CD14-positive monocyte (primary cell): ENCODE measurements around the gene EPS8L3. TPM values are rescaled to one million over a fixed set of nuclear protein-coding genes. Genes with fewer than 3 reads are reported as not detected.
"Not testable (repeated sequence)": the region's sequence is repeated elsewhere in the genome, so short reads cannot be mapped to it uniquely, and the experiment has no call there.

ENCODE experiments used
- DNase-seq, 3 donors: peaks; one replicate each; pipeline ENCODE4 v3.0.0-alpha.2; 2011 to 2022
- H2AFZ ChIP-seq: 2 replicates; pipeline ENCODE4 v1.6.0; 2012; ENCODE audit warnings: mild to moderate bottlenecking, low read depth, low read length, inconsistent platforms; ENCODE audit not compliant: insufficient read depth, poor library complexity, severe bottlenecking
- H3K27ac ChIP-seq, 2 donors: 1 replicate in 1 of 2; 2 replicates in 1 of 2; pipeline ENCODE4 v1.5.1; 2012 to 2013; ENCODE audit warnings: low read length in 2 of 2, control low read depth in 1 of 2, inconsistent platforms in 1 of 2, low read depth in 1 of 2, mild to moderate bottlenecking in 1 of 2
- H3K27me3 ChIP-seq, 2 donors: one replicate each; pipeline versions ENCODE4 v1.6.0 to v1.6.1; 2011 to 2013; ENCODE audit warnings: low read length in 2 of 2; ENCODE audit not compliant: control insufficient read depth in 2 of 2, insufficient read depth in 2 of 2
- H3K36me3 ChIP-seq, 2 donors: replicated peaks in 1 of 2; 1 replicate in 1 of 2; 2 replicates in 1 of 2; pipeline versions ENCODE4 v1.5.1 to v1.6.1; 2012 to 2013; ENCODE audit warnings: low read length in 2 of 2, control low read depth in 1 of 2, inconsistent platforms in 1 of 2, mild to moderate bottlenecking in 1 of 2; ENCODE audit not compliant: insufficient read depth in 2 of 2, control insufficient read depth in 1 of 2
- H3K4me1 ChIP-seq, 2 donors: 1 replicate in 1 of 2; 2 replicates in 1 of 2; pipeline versions ENCODE4 v1.5.1 to v1.6.1; 2012 to 2013; ENCODE audit warnings: low read length in 2 of 2, control low read depth in 1 of 2, inconsistent platforms in 1 of 2, mild to moderate bottlenecking in 1 of 2, moderate library complexity in 1 of 2; ENCODE audit not compliant: insufficient read depth in 2 of 2, control insufficient read depth in 1 of 2
- H3K4me2 ChIP-seq: replicated peaks from 2 replicates; pipeline ENCODE3; 2012; ENCODE audit warnings: low read length, moderate library complexity, mild to moderate bottlenecking; ENCODE audit not compliant: poor library complexity, severe bottlenecking; ENCODE audit errors: extremely low read depth
- H3K4me3 ChIP-seq, 3 experiments: fragments of 200-600 bp in 1 of 3; sonication (generic) in 1 of 3; replicated peaks in 1 of 3; 1 replicate in 2 of 3; 2 replicates in 1 of 3; pipeline ENCODE4 v1.5.1; 2011 to 2013; ENCODE audit warnings: low read length in 3 of 3, mild to moderate bottlenecking in 3 of 3, control low read depth in 2 of 3, low read depth in 2 of 3, inconsistent platforms in 1 of 3, moderate library complexity in 1 of 3
- H3K79me2 ChIP-seq: 2 replicates; pipeline ENCODE4 v1.6.0; 2012; ENCODE audit warnings: mild to moderate bottlenecking, control low read depth, inconsistent platforms, low read length, moderate library complexity; ENCODE audit not compliant: insufficient read depth
- H3K9ac ChIP-seq: 2 replicates; pipeline ENCODE4 v1.6.0; 2017; ENCODE audit warnings: low read length, mild to moderate bottlenecking; ENCODE audit not compliant: insufficient read depth, poor library complexity, severe bottlenecking
- H3K9me3 ChIP-seq, 2 donors: replicated peaks in 1 of 2; 1 replicate in 1 of 2; 2 replicates in 1 of 2; pipeline versions ENCODE4 v1.5.1 to v1.6.1; 2012 to 2013; ENCODE audit warnings: low read length in 2 of 2, control low read depth in 1 of 2; ENCODE audit not compliant: control insufficient read depth in 1 of 2, insufficient read depth in 1 of 2
- H4K20me1 ChIP-seq: 2 replicates; pipeline ENCODE4 v1.6.0; 2012; ENCODE audit warnings: mild to moderate bottlenecking, low read length, control low read depth, moderate library complexity; ENCODE audit not compliant: insufficient read depth
- H3K27ac Mint-ChIP-seq, 7 donors: one replicate each; pipeline ENCODE4 v1.8.0; 2020; ENCODE audit warnings: mild to moderate bottlenecking in 7 of 7, mixed read lengths in 7 of 7, moderate library complexity in 6 of 7, inconsistent platforms in 2 of 7
- H3K27me3 Mint-ChIP-seq, 3 donors: one replicate each; pipeline ENCODE4 v1.8.0; 2021 to 2022; ENCODE audit warnings: low read depth in 3 of 3, mild to moderate bottlenecking in 3 of 3, mixed read lengths in 3 of 3, moderate library complexity in 3 of 3, inconsistent platforms in 1 of 3
- H3K36me3 Mint-ChIP-seq, 2 donors: one replicate each; pipeline ENCODE4 v1.8.0; 2020; ENCODE audit warnings: mixed read lengths in 2 of 2, inconsistent platforms in 1 of 2, mild to moderate bottlenecking in 1 of 2
- H3K4me1 Mint-ChIP-seq: one replicate; pipeline ENCODE4 v1.8.0; 2020; ENCODE audit warnings: mild to moderate bottlenecking, mixed read lengths
- H3K4me3 Mint-ChIP-seq, 2 donors: one replicate each; pipeline ENCODE4 v1.8.0; 2020; ENCODE audit warnings: mild to moderate bottlenecking in 2 of 2, mixed read lengths in 2 of 2, moderate library complexity in 1 of 2
- H3K9me3 Mint-ChIP-seq, 7 donors: one replicate each; pipeline ENCODE4 v1.8.0; 2020 to 2022; ENCODE audit warnings: mixed read lengths in 7 of 7, mild to moderate bottlenecking in 6 of 7, moderate library complexity in 6 of 7, inconsistent platforms in 2 of 7
- WGBS: methylation state at CpG from one replicate; pipeline ENCODE4 v1.1.5; 2013; ENCODE audit warnings: missing lambda C conversion rate; ENCODE audit not compliant: insufficient coverage; 5-methylcytosine and 5-hydroxymethylcytosine counted together
- intact Hi-C, 2 donors: fragments of 100-400 bp; cut with micrococcal nuclease; formaldehyde crosslinking; loops; one replicate each; pipeline versions ENCODE4 v1.15.0 to v1.15.1; 2023
- polyA plus RNA-seq, 3 donors: library from polyadenylated mRNA; depleted of rRNA in 1 of 3; unstranded in 2 of 3; stranded (reverse) in 1 of 3; fragments of 300-500 nt in 2 of 3; fragments of >200 nt in 1 of 3; fragmentation: Illumina TruSeq in 2 of 3; gene quantifications; 1 replicate in 2 of 3; 2 replicates in 1 of 3; pipeline ENCODE4 v1.2.3, GENCODE V29; 2012 to 2021
- TF ChIP-seq, protein P1 (sequence below): fragments of 200-600 bp; IDR thresholded peaks from one replicate; pipeline ENCODE4 v1.8.0; 2022; ENCODE audit warnings: antibody characterized with exemption, mild to moderate bottlenecking

The EPS8L3 gene
- polyA plus RNA-seq, 3 donors = not detected

DNA sequence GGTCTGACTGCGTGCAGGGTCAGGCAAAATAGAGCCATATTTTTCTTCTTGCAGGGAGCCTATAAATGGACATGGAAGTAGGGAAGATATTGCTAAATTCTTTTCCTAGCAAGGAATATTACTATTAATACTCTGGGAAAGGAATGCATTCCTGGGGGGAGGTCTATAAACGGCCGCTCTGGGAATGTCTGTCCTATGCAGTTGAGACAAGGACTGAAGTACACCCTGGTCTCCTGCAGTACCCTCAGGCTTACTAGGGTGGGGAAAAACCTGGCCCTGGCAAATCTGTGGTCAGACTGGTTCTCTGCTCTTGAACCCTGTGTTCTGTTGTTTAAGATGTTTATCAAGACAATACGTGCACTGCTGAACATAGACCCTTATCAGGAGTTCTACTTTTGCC lies 54.8 kb downstream of the EPS8L3 start:
- Mint-ChIP-seq H3K4me1 (peaks cover 15% of the 10 kb centered on the region), H3K9me3 (peaks cover 28 to 46% (median 34%) of the 10 kb centered on the region in 7 donors), H3K27me3 (peaks cover 3 to 13% (median 10%) of the 10 kb centered on the region in 3 donors), H3K36me3 (peaks cover 0 to 11% of the 10 kb centered on the region in 2 donors)
- peaks cover 7 to 10% of the 10 kb centered on the region in 2 donors for H3K4me1 ChIP-seq
- H3K27ac Mint-ChIP-seq, H4K20me1 ChIP-seq, H3K27ac ChIP-seq, H2AFZ ChIP-seq, H3K4me3 ChIP-seq, H3K79me2 ChIP-seq, H3K4me2 ChIP-seq, H3K9ac ChIP-seq, H3K4me3 Mint-ChIP-seq, intact Hi-C loops, H3K36me3 ChIP-seq, DNase-seq: not testable (repeated sequence)
- WGBS = 50% methylated on average over 2 of the region's 4 CpGs
- H3K27me3 ChIP-seq = peaks cover 0 to 11% of the 10 kb centered on the region in 2 donors
- peaks cover 32 to 33% of the 10 kb centered on the region in 2 donors for H3K9me3 ChIP-seq

DNA sequence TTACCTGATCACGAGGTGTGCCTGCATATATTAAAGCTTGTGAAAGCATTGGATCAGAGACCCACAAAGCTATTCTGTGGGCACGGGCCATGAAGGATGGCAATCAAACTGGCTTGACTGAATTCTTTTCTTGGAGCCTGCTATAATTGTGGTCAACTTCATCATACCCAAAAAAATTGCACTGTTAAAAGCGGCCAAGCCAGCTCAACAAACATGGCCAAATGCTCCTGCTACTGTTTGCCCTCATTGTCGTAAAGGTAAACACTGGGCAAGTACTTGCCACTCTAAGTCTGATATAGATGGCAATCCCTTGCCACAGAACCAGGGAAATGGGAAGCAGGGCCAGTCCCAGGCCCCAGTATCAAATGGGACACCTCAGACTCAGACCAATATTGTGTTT lies 58.3 kb downstream of the EPS8L3 start:
- H3K4me1 ChIP-seq = peaks cover 0 to 2% of the 10 kb centered on the region in 2 donors
- no peak overlapping the region for H3K4me2 ChIP-seq
- intact Hi-C loops = no loop called here
- peaks cover 41 to 42% of the 10 kb centered on the region in 2 donors for H3K9me3 ChIP-seq
- H3K36me3 ChIP-seq = no peaks in the 10 kb centered on the region
- no peak for DNase-seq
- no peak overlapping the region for H3K27ac ChIP-seq
- no peak overlapping the region for H3K4me3 Mint-ChIP-seq
- TF ChIP-seq, protein P1, sequence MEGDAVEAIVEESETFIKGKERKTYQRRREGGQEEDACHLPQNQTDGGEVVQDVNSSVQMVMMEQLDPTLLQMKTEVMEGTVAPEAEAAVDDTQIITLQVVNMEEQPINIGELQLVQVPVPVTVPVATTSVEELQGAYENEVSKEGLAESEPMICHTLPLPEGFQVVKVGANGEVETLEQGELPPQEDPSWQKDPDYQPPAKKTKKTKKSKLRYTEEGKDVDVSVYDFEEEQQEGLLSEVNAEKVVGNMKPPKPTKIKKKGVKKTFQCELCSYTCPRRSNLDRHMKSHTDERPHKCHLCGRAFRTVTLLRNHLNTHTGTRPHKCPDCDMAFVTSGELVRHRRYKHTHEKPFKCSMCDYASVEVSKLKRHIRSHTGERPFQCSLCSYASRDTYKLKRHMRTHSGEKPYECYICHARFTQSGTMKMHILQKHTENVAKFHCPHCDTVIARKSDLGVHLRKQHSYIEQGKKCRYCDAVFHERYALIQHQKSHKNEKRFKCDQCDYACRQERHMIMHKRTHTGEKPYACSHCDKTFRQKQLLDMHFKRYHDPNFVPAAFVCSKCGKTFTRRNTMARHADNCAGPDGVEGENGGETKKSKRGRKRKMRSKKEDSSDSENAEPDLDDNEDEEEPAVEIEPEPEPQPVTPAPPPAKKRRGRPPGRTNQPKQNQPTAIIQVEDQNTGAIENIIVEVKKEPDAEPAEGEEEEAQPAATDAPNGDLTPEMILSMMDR = no peak
- no peak overlapping the region for H3K27ac Mint-ChIP-seq
- peaks cover 0 to 2% (median 0%) of the 10 kb centered on the region in 3 donors for H3K27me3 Mint-ChIP-seq
- no peak overlapping the region for H3K4me3 ChIP-seq
- H2AFZ ChIP-seq = no peak overlapping the region
- H3K4me1 Mint-ChIP-seq = peaks cover 8% of the 10 kb centered on the region
- WGBS = 98% methylated on average over 4 of the region's 4 CpGs
- no peaks in the 10 kb centered on the region for H3K79me2 ChIP-seq
- H3K9ac ChIP-seq = no peak overlapping the region
- H4K20me1 ChIP-seq = no peaks in the 10 kb centered on the region
- H3K27me3 ChIP-seq = no peaks in the 10 kb centered on the region
- peaks cover 0 to 11% of the 10 kb centered on the region in 2 donors for H3K36me3 Mint-ChIP-seq
- peaks cover 38 to 58% (median 47%) of the 10 kb centered on the region in 7 donors for H3K9me3 Mint-ChIP-seq
